PC-3 (cell line): Measurements from ENCODE around the gene SLC25A11. TPM values are rescaled to one million over a fixed set of nuclear protein-coding genes. Genes with fewer than 3 reads are reported as not detected.

ENCODE experiments used
- ATAC-seq: fragments of 200-7000 bp; cut with Tn5 transposase; 2 replicates; pipeline ENCODE4 v1.9.1; 2020; ENCODE audit warnings: mild to moderate bottlenecking, moderate library complexity
- BruUV-seq: library from RNA; stranded (reverse); fragments of 400-500 nt; replicated peaks from 2 replicates; lab custom pipeline; 2021; lab: Mats Ljungman, UMichigan
- CTCF ChIA-PET: fragments of 300-600 bp; sonication (Branson Sonifier 250); formaldehyde crosslinking; loops from one replicate; lab custom pipeline; 2022; ENCODE audit warnings: antibody characterized with exemption; lab: Charles Lee
- POLR2A ChIA-PET: fragments of 300-600 bp; sonication (Branson Sonifier 250); formaldehyde crosslinking; loops from one replicate; lab custom pipeline; 2022; ENCODE audit warnings: antibody characterized with exemption; ENCODE audit not compliant: unreplicated experiment; lab: Charles Lee
- DNase-seq: peaks from one replicate; pipeline ENCODE4 v3.0.0-alpha.2; 2015
- H2AFZ ChIP-seq: fragments of 300-600 bp; sonication (generic); 2 replicates; pipeline ENCODE4 v1.6.0; 2016; ENCODE audit warnings: antibody characterized with exemption, low read length
- H3F3A ChIP-seq: fragments of 300-600 bp; sonication (generic); one replicate; pipeline ENCODE4 v1.6.0; 2017; ENCODE audit warnings: antibody characterized with exemption, low read length, control low read depth, mild to moderate bottlenecking; ENCODE audit not compliant: unreplicated experiment
- H3K27ac ChIP-seq: fragments of 300-600 bp; sonication (generic); 2 replicates; pipeline ENCODE4 v1.5.1; 2016; ENCODE audit warnings: mild to moderate bottlenecking, low read length
- H3K27me3 ChIP-seq: fragments of 300-600 bp; sonication (generic); 2 replicates; pipeline ENCODE4 v1.6.1; 2016; ENCODE audit warnings: low read length, mixed read lengths
- H3K36me3 ChIP-seq: fragments of 300-600 bp; sonication (generic); 2 replicates; pipeline ENCODE4 v1.6.1; 2016; ENCODE audit warnings: low read depth, mixed run types, low read length, mixed read lengths
- H3K4me1 ChIP-seq: fragments of 300-600 bp; sonication (generic); 2 replicates; pipeline ENCODE4 v1.5.1; 2016; ENCODE audit warnings: low read length; ENCODE audit not compliant: insufficient read depth
- H3K4me2 ChIP-seq: fragments of 300-600 bp; sonication (generic); 2 replicates; pipeline ENCODE4 v1.6.0; 2016; ENCODE audit warnings: low read length
- H3K4me3 ChIP-seq: fragments of 300-600 bp; sonication (generic); 2 replicates; pipeline ENCODE4 v1.5.1; 2016; ENCODE audit warnings: mild to moderate bottlenecking, low read length, mixed read lengths
- H3K79me2 ChIP-seq: fragments of 300-600 bp; sonication (generic); 2 replicates; pipeline ENCODE4 v1.6.1; 2017; ENCODE audit warnings: low read length, mixed read lengths
- H3K9ac ChIP-seq: fragments of 300-600 bp; sonication (generic); 2 replicates; pipeline ENCODE4 v1.6.0; 2016; ENCODE audit warnings: mild to moderate bottlenecking, low read length
- H3K9me2 ChIP-seq: fragments of 300-600 bp; sonication (generic); replicated peaks from 2 replicates; pipeline ENCODE4 v1.6.1; 2016; ENCODE audit warnings: mixed run types, low read length, mixed read lengths
- H3K9me3 ChIP-seq: fragments of 300-600 bp; sonication (generic); 2 replicates; pipeline ENCODE4 v1.6.1; 2016; ENCODE audit warnings: low read length, mixed read lengths
- H4K20me1 ChIP-seq: fragments of 300-600 bp; sonication (generic); 2 replicates; pipeline ENCODE4 v1.6.1; 2016; ENCODE audit warnings: low read length, mixed read lengths
- CTCF ChIP-seq: fragments of 300-600 bp; sonication (generic); conservative IDR thresholded peaks from 2 replicates; pipeline ENCODE4 v1.5.1; 2017; ENCODE audit warnings: antibody characterized with exemption, low read depth, mild to moderate bottlenecking, low read length
- EZH2 ChIP-seq: fragments of 300-600 bp; sonication (generic); IDR thresholded peaks from one replicate; pipeline ENCODE4 v1.6.1; 2017; ENCODE audit warnings: antibody characterized with exemption, mild to moderate bottlenecking, low read length; ENCODE audit not compliant: unreplicated experiment
- EZH2phosphoT487 ChIP-seq: fragments of 300-600 bp; sonication (generic); IDR thresholded peaks from 2 replicates; pipeline ENCODE4 v1.6.1; 2018; ENCODE audit warnings: mild to moderate bottlenecking, antibody characterized with exemption, low read length, borderline replicate concordance
- intact Hi-C: fragments of 100-400 bp; cut with micrococcal nuclease; formaldehyde crosslinking; loops from 2 replicates; pipeline ENCODE4 v1.9.0; 2023
- total RNA-seq: library from RNA; depleted of rRNA; stranded (reverse); fragments of >200 nt; gene quantifications from 2 replicates; pipeline ENCODE4 v1.2.3, GENCODE V29; 2014

SLC25A11 gene
- total RNA-seq, 1 experiment from 2014 or later: 72.1 TPM

GRCh38 chr17:4945176-4945943, 5.5 kb upstream of the SLC25A11 start:
- ChIA-PET POLR2A (interaction anchor here (0.5 to 0.6 kb wide), 2 partner anchors 18 to 21 kb away, joined by 3 read pairs; no protein-coding TSS in a partner anchor), CTCF (no interaction called here)
- ATAC-seq (peak; percentile 27), DNase-seq (peak; percentile 93)
- H3K9me3 ChIP-seq: no peaks in the 10 kb centered on the region
- H3K4me1 ChIP-seq: peaks cover 32% of the 10 kb centered on the region
- peak overlapping the region; percentile 36; the same call in 1 of the 2 replicates for H3K9ac ChIP-seq
- H3K4me3 ChIP-seq: peak overlapping the region; percentile 90
- intact Hi-C loops: no loop called here
- BruUV-seq: no TSS peak
- peaks cover 26% of the 10 kb centered on the region for H4K20me1 ChIP-seq
- peaks cover 28% of the 10 kb centered on the region for H3K36me3 ChIP-seq
- TF ChIP-seq EZH2phosphoT487: no peak
- TF ChIP-seq CTCF: no peak
- no peak for TF ChIP-seq EZH2
- H3K79me2 ChIP-seq: peaks cover 82% of the 10 kb centered on the region
- no peaks in the 10 kb centered on the region for H3F3A ChIP-seq
- H3K27ac ChIP-seq: peak overlapping the region; percentile 74
- peak overlapping the region; percentile 98 for H3K4me2 ChIP-seq
- H3K27me3 ChIP-seq: no peaks in the 10 kb centered on the region
- H2AFZ ChIP-seq: no peak overlapping the region
- H3K9me2 ChIP-seq: no peaks in the 10 kb centered on the region

DNA sequence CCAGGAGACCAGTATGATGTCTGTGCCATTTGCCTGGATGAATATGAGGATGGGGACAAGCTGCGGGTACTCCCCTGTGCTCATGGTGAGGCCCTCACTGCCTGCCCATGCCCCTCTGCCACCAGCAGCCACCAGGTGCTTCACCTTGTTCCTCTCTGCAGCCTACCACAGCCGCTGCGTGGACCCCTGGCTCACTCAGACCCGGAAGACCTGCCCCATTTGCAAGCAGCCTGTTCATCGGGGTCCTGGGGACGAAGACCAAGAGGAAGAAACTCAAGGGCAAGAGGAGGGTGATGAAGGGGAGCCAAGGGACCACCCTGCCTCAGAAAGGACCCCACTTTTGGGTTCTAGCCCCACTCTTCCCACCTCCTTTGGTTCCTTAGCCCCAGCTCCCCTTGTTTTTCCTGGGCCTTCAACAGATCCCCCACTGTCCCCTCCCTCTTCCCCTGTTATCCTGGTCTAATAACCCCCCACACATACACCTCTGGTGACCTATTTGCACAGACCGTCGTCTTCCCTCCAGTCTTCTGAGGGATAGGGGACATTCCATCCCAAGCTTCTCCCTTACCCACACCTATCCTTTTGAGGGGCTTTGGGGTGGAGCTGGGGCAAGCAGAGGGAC, 4.8 kb upstream of the SLC25A11 start:
- Histone ChIP-seq H3K4me2 (peak overlapping the region; percentile 70), H3K9me3 (no peaks in the 10 kb centered on the region), H3K9me2 (no peaks in the 10 kb centered on the region), H4K20me1 (peaks cover 26% of the 10 kb centered on the region), H2AFZ (no peak overlapping the region), H3K27me3 (no peaks in the 10 kb centered on the region), H3K4me1 (peaks cover 29% of the 10 kb centered on the region), H3K9ac (peak overlapping the region; percentile 18; the same call in 1 of the 2 replicates), H3K79me2 (peaks cover 82% of the 10 kb centered on the region), H3K36me3 (peaks cover 28% of the 10 kb centered on the region), H3F3A (no peaks in the 10 kb centered on the region), H3K4me3 (peak overlapping the region; percentile 43; the same call in 1 of the 2 replicates), H3K27ac (peak overlapping the region; percentile 74)
- TF ChIP-seq CTCF: no peak
- no peak for TF ChIP-seq EZH2phosphoT487
- no peak for TF ChIP-seq EZH2
- intact Hi-C loops: loop anchor here (5.0 kb wide), 1 partner anchor 37 kb away; no protein-coding TSS in a partner anchor
- ChIA-PET CTCF (no interaction called here), POLR2A (no interaction called here)
- no TSS peak for BruUV-seq
- ATAC-seq (no peak), DNase-seq (no peak)

GRCh38 chr17:4944163-4944553, 4.3 kb upstream of the SLC25A11 start:
- peaks cover 28% of the 10 kb centered on the region for H3K36me3 ChIP-seq
- H4K20me1 ChIP-seq: peaks cover 26% of the 10 kb centered on the region
- DNase-seq: no peak
- peaks cover 29% of the 10 kb centered on the region for H3K4me1 ChIP-seq
- H3K9me3 ChIP-seq: no peaks in the 10 kb centered on the region
- no peak for TF ChIP-seq CTCF
- no peak for TF ChIP-seq EZH2
- TF ChIP-seq EZH2phosphoT487: no peak
- no peak overlapping the region for H3K9ac ChIP-seq
- no peak overlapping the region for H2AFZ ChIP-seq
- H3K4me3 ChIP-seq: no peak overlapping the region
- H3K79me2 ChIP-seq: peaks cover 87% of the 10 kb centered on the region
- H3K27ac ChIP-seq: peak overlapping the region; percentile 74
- POLR2A ChIA-PET: no interaction called here
- CTCF ChIA-PET: no interaction called here
- H3K9me2 ChIP-seq: no peaks in the 10 kb centered on the region
- H3F3A ChIP-seq: no peaks in the 10 kb centered on the region
- intact Hi-C loops: loop anchor here (5.0 kb wide), 1 partner anchor 37 kb away; no protein-coding TSS in a partner anchor
- no TSS peak for BruUV-seq
- H3K27me3 ChIP-seq: no peaks in the 10 kb centered on the region
- peak overlapping the region; percentile 70; the same call in 1 of the 2 replicates for H3K4me2 ChIP-seq
- no peak for ATAC-seq
